Right lobe of liver (tissue), 6 donors: ENCODE measurements around the gene COX18. TPM values are rescaled to one million over a fixed set of nuclear protein-coding genes. Genes with fewer than 3 reads are reported as not detected.

ENCODE experiments used
- ATAC-seq, 4 donors: fragments of 200-7000 bp; cut with Tn5 transposase; one replicate each; pipeline ENCODE4 v1.9.1; 2020; ENCODE audit warnings: mild to moderate bottlenecking in 4 of 4, moderate library complexity in 4 of 4
- DNase-seq, 3 donors: peaks; one replicate each; pipeline ENCODE4 v3.0.0-alpha.2; 2020
- H3K27ac ChIP-seq, 3 donors: fragments of 200-600 bp; one replicate each; pipeline ENCODE4 v1.8.0; 2022
- H3K27me3 ChIP-seq, 2 donors: fragments of 200-600 bp; one replicate each; pipeline ENCODE4 v1.8.0; 2022
- H3K36me3 ChIP-seq, 4 donors: fragments of 200-600 bp; sonication (generic) in 1 of 4; one replicate each; pipeline versions ENCODE4 v1.5.1 to v1.8.0; 2017 to 2022; ENCODE audit warnings: control low read depth in 1 of 4
- H3K4me1 ChIP-seq, 4 donors: fragments of 200-600 bp; sonication (generic) in 1 of 4; one replicate each; pipeline versions ENCODE4 v1.5.1 to v1.8.0; 2017 to 2022; ENCODE audit warnings: control low read depth in 1 of 4
- H3K4me3 ChIP-seq, 3 donors: fragments of 200-600 bp; one replicate each; pipeline ENCODE4 v1.8.0; 2022
- H3K9me3 ChIP-seq, 4 donors: fragments of 200-600 bp; sonication (generic) in 1 of 4; one replicate each; pipeline versions ENCODE4 v1.5.1 to v1.8.0; 2017 to 2022; ENCODE audit warnings: control low read depth in 1 of 4
- CTCF ChIP-seq, 4 donors: fragments of 200-600 bp in 3 of 4; fragments of 450-650 bp in 1 of 4; IDR thresholded peaks; one replicate each; pipeline versions ENCODE4 v1.5.1 to v1.8.0; 2016 to 2022; ENCODE audit warnings: antibody characterized with exemption in 4 of 4, mild to moderate bottlenecking in 2 of 4
- POLR2A ChIP-seq: fragments of 450-650 bp; IDR thresholded peaks from one replicate; pipeline ENCODE4 v1.6.1; 2017; ENCODE audit warnings: antibody characterized with exemption, mild to moderate bottlenecking
- WGBS: methylation state at CpG from one replicate; pipeline ENCODE4 v1.1.6; 2018; ENCODE audit warnings: low coverage, low lambda C conversion rate; ENCODE audit not compliant: insufficient coverage; ENCODE audit errors: missing lambda C conversion rate; 5-methylcytosine and 5-hydroxymethylcytosine counted together
- intact Hi-C, 2 donors: fragments of 100-400 bp; cut with DNase I; formaldehyde crosslinking; loops; one replicate each; pipeline versions ENCODE4 v1.11.2 to v1.14.1; 2022
- total RNA-seq, 6 experiments: library from RNA; depleted of rRNA in 2 of 6; stranded (reverse); fragments of >200 nt in 2 of 6; fragmentation: NEBNext Ultra II Directional in 3 of 6; extraction: Animal tissue kit (Norgen Biotek cat#: 25700) in 3 of 6; gene quantifications; one replicate each; pipeline versions ENCODE4 v1.1.0 to v1.2.4, GENCODE V29; 2016 to 2023
- donor health status: DM: no; HTN: yes; CAD: no.
- donor health status: DM: no; HTN: no; CAD: no.
- donor health status: DM: no; HTN: no; CAD: no.
- donor health status: DM: no; HTN: yes; CAD: no.
- donor health status: DM: no; HTN: yes; CAD: no.

COX18 gene
- total RNA-seq, 6 experiments from 2014 or later = 12.4 to 28.9 (median 17.0) TPM

GRCh38 chr4:73051625-73052024 is 17.9 kb downstream of the COX18 start:
- H3K27ac ChIP-seq = no peak overlapping the region
- ATAC-seq = no peak
- intact Hi-C loops = no loop called here
- DNase-seq = no peak
- peaks cover 0 to 8% (median 3%) of the 10 kb centered on the region in 4 donors for H3K36me3 ChIP-seq
- no peaks in the 10 kb centered on the region for H3K27me3 ChIP-seq
- H3K4me3 ChIP-seq = no peak overlapping the region
- TF ChIP-seq CTCF (IDR thresholded peaks at IDR 0.05) (no peak), POLR2A (no peak)
- H3K4me1 ChIP-seq = no peaks in the 10 kb centered on the region
- no peaks in the 10 kb centered on the region for H3K9me3 ChIP-seq
- WGBS = 92% methylated on average over 1 of the region's 1 CpG

- TF ChIP-seq POLR2A (no peak), CTCF (IDR thresholded peaks at IDR 0.05) (no peak)
- H3K4me1 ChIP-seq = no peaks in the 10 kb centered on the region
- intact Hi-C loops = no loop called here
- 96% methylated on average over 7 of the region's 7 CpGs for WGBS
- H3K27ac ChIP-seq = no peak overlapping the region
- no peaks in the 10 kb centered on the region for H3K36me3 ChIP-seq
- no peak for ATAC-seq
- H3K27me3 ChIP-seq = no peaks in the 10 kb centered on the region
- H3K9me3 ChIP-seq = no peaks in the 10 kb centered on the region
- no peak overlapping the region for H3K4me3 ChIP-seq
- no peak for DNase-seq
Observed at GRCh38 chr4:73045879-73046278, 23.6 kb downstream of the COX18 start.

- intact Hi-C loops = no loop called here
- H3K36me3 ChIP-seq = no peaks in the 10 kb centered on the region
- no peak for TF ChIP-seq CTCF (IDR thresholded peaks at IDR 0.05)
- TF ChIP-seq POLR2A = no peak
- no peak overlapping the region for H3K27ac ChIP-seq
- no peaks in the 10 kb centered on the region for H3K27me3 ChIP-seq
- 83% methylated on average over 4 of the region's 4 CpGs for WGBS
- H3K9me3 ChIP-seq = no peaks in the 10 kb centered on the region
- H3K4me1 ChIP-seq = no peaks in the 10 kb centered on the region
- ATAC-seq (no peak), DNase-seq (no peak)
- H3K4me3 ChIP-seq = no peak overlapping the region
Observed at GRCh38 chr4:73037057-73037456, 32.5 kb downstream of the COX18 start.

- Histone ChIP-seq H3K9me3 (no peaks in the 10 kb centered on the region), H3K4me3 (no peak overlapping the region), H3K4me1 (no peaks in the 10 kb centered on the region), H3K27ac (no peak overlapping the region), H3K27me3 (no peaks in the 10 kb centered on the region), H3K36me3 (no peaks in the 10 kb centered on the region)
- TF ChIP-seq CTCF (IDR thresholded peaks at IDR 0.05) (no peak), POLR2A (no peak)
- ATAC-seq (no peak), DNase-seq (no peak)
- intact Hi-C loops = no loop called here
- 17% methylated on average over 1 of the region's 1 CpG for WGBS
Observed at GRCh38 chr4:73036123-73036522, 33.4 kb downstream of the COX18 start.

- ATAC-seq = no peak
- intact Hi-C loops = no loop called here
Observed at GRCh38 chr4:73034896-73035295, 34.6 kb downstream of the COX18 start.

More at GRCh38 chr4:73034896-73035295, 34.6 kb downstream of the COX18 start:
- no peak for DNase-seq
- Histone ChIP-seq H3K27ac (no peak overlapping the region), H3K36me3 (no peaks in the 10 kb centered on the region), H3K9me3 (no peaks in the 10 kb centered on the region), H3K4me1 (no peaks in the 10 kb centered on the region), H3K4me3 (no peak overlapping the region), H3K27me3 (no peaks in the 10 kb centered on the region)
- WGBS = 88% methylated on average over 2 of the region's 2 CpGs
- TF ChIP-seq POLR2A (no peak), CTCF (IDR thresholded peaks at IDR 0.05) (no peak)
